HepG2 (cell line): Measurements from ENCODE around the gene CDX1. TPM values are rescaled to one million over a fixed set of nuclear protein-coding genes. Genes with fewer than 3 reads are reported as not detected.

Experiments
- ATAC-seq: fragments of 200-7000 bp; cut with Tn5 transposase; 3 replicates; pipeline ENCODE4 v1.9.1; 2020; ENCODE audit warnings: mild to moderate bottlenecking, moderate library complexity
- BruUV-seq: library from RNA; stranded (reverse); fragments of 400-500 nt; replicated peaks from 2 replicates; lab custom pipeline; 2021; lab: Mats Ljungman, UMichigan
- CTCF ChIA-PET: fragments of 300-600 bp; formaldehyde crosslinking; extraction: SDS; loops from one replicate; lab custom pipeline; 2021; ENCODE audit warnings: low total read pairs, inconsistent platforms, low intra/inter-chr PET ratio; lab: Yijun Ruan, JAX
- POLR2A ChIA-PET: fragments of 350-600 bp; sonication (Branson Sonifier 250); formaldehyde crosslinking; loops from one replicate; lab custom pipeline; 2020; ENCODE audit warnings: antibody characterized with exemption, inconsistent platforms; lab: Yijun Ruan, JAX
- DNase-seq: peaks from one replicate; pipeline ENCODE4 v3.0.0-alpha.2; 2015; ENCODE audit warnings: low spot score
- FAIRE-seq: peaks from 3 replicates; lab custom pipeline; 2011; peaks lifted over from hg19 to GRCh38; lab: Jason Lieb, UNC
- H2AFZ ChIP-seq: one replicate; pipeline ENCODE4 v1.6.1; 2011; ENCODE audit warnings: low read length, inconsistent platforms
- H3K27ac ChIP-seq: fragments of 300-600 bp; 3 replicates; pipeline ENCODE4 v1.8.0; 2011; ENCODE audit warnings: mixed run types, mild to moderate bottlenecking, mixed read lengths, low read length, inconsistent platforms; ENCODE audit not compliant: insufficient read depth; ENCODE audit errors: extremely low read length
- H3K27me3 ChIP-seq, 2 experiments: fragments of 200-600 bp in 1 of 2; 2 replicates in 1 of 2; 3 replicates in 1 of 2; pipeline versions ENCODE4 v1.6.0 to v1.8.0; 2011; ENCODE audit warnings: low read length in 2 of 2, mild to moderate bottlenecking in 2 of 2, moderate library complexity in 2 of 2, inconsistent platforms in 1 of 2; ENCODE audit not compliant: insufficient read depth in 2 of 2, control insufficient read depth in 1 of 2
- H3K36me3 ChIP-seq, 2 experiments: fragments of 200-600 bp in 1 of 2; replicated peaks in 1 of 2; 2 replicates in 1 of 2; 3 replicates in 1 of 2; pipeline versions ENCODE4 v1.5.1 to v1.8.0; 2011; ENCODE audit warnings: low read length in 2 of 2, inconsistent platforms in 1 of 2; ENCODE audit not compliant: insufficient read depth in 2 of 2, control insufficient read depth in 1 of 2
- H3K4me1 ChIP-seq: 2 replicates; pipeline ENCODE4 v1.5.1; 2012; ENCODE audit warnings: low read length, inconsistent platforms; ENCODE audit not compliant: insufficient read depth
- H3K4me2 ChIP-seq: 2 replicates; pipeline ENCODE4 v1.6.0; 2011; ENCODE audit warnings: low read depth, low read length, inconsistent platforms
- H3K4me3 ChIP-seq, 3 experiments: fragments of 200-600 bp in 1 of 3; sonication (generic), shearing (Covaris generic) in 1 of 3; replicated peaks in 1 of 3; 2 replicates each; pipeline ENCODE4 v1.5.1; 2011 to 2016; ENCODE audit warnings: low read length in 3 of 3, inconsistent platforms in 2 of 3, low read depth in 2 of 3, mild to moderate bottlenecking in 2 of 3, control low read depth in 1 of 3, mixed read lengths in 1 of 3; ENCODE audit not compliant: insufficient read depth in 1 of 3
- H3K79me2 ChIP-seq: one replicate; pipeline ENCODE4 v1.6.1; 2011; ENCODE audit warnings: low read length, inconsistent platforms; ENCODE audit not compliant: insufficient read depth
- H3K9ac ChIP-seq: 2 replicates; pipeline ENCODE4 v1.6.0; 2011; ENCODE audit warnings: mild to moderate bottlenecking, low read depth, low read length, inconsistent platforms; ENCODE audit not compliant: insufficient read depth
- H3K9me3 ChIP-seq: 2 replicates; pipeline ENCODE4 v1.5.1; 2012; ENCODE audit warnings: mild to moderate bottlenecking, low read length
- H4K20me1 ChIP-seq: 2 replicates; pipeline ENCODE4 v1.6.0; 2011; ENCODE audit warnings: inconsistent platforms, mild to moderate bottlenecking, low read length, moderate library complexity; ENCODE audit not compliant: insufficient read depth
- GTF3A ChIP-seq: sonication (generic); formaldehyde crosslinking; conservative IDR thresholded peaks from 2 replicates; pipeline ENCODE4 v1.4.0; 2020; ENCODE audit warnings: mild to moderate bottlenecking, missing genetic modification reagents
- NBN ChIP-seq: fragments of 450-650 bp; conservative IDR thresholded peaks from 2 replicates; pipeline ENCODE4 v1.6.1; 2017
- ZNF788 ChIP-seq: sonication (generic); formaldehyde crosslinking; IDR thresholded peaks from 2 replicates; pipeline ENCODE4 v1.5.0; 2020; ENCODE audit warnings: mild to moderate bottlenecking, missing genetic modification reagents, borderline replicate concordance
- WGBS: methylation state at CpG from one replicate; pipeline ENCODE4 v1.1.6; 2017; ENCODE audit warnings: low lambda C conversion rate; 5-methylcytosine and 5-hydroxymethylcytosine counted together
- in situ Hi-C: cut with HindIII; loops from 2 replicates; pipeline ENCODE4 v1.10.0; 2017; ENCODE audit warnings: low pct_unique_long_range_greater_than_20kb; ENCODE audit not compliant: extremely low pct_ligation_motif_present
- intact Hi-C: fragments of 100-400 bp; cut with micrococcal nuclease; formaldehyde crosslinking; loops from one replicate; pipeline ENCODE4 v1.10.0; 2022; ENCODE audit not compliant: unreplicated experiment
- polyA plus RNA-seq, 8 experiments: library from polyadenylated mRNA; depleted of rRNA in 3 of 8; stranded (reverse) in 7 of 8; unstranded in 1 of 8; fragments of >200 nt; fragmentation: Illumina TruSeq in 4 of 8; extraction: Trizol in 4 of 8; gene quantifications; 2 replicates each; pipeline versions ENCODE4 v1.2.1 to v1.2.3, GENCODE V29; 2011 to 2016; ENCODE audit warnings: low read depth in 4 of 8, missing spikeins in 1 of 8, mixed read lengths in 1 of 8; ENCODE audit not compliant: insufficient read depth in 1 of 8
- total RNA-seq, 5 experiments: library from RNA; depleted of rRNA; stranded (reverse); fragments of >200 nt; fragmentation: Illumina TruSeq; extraction: Trizol; gene quantifications; 2 replicates each; pipeline ENCODE4 v1.2.3, GENCODE V29; 2016; ENCODE audit warnings: low read depth in 1 of 5

The CDX1 gene
- total and polyA plus RNA-seq, 2 of the 13 experiments (the other 11 are each of a cell fraction or from before 2014, with no cell fraction given): not detected

DNA sequence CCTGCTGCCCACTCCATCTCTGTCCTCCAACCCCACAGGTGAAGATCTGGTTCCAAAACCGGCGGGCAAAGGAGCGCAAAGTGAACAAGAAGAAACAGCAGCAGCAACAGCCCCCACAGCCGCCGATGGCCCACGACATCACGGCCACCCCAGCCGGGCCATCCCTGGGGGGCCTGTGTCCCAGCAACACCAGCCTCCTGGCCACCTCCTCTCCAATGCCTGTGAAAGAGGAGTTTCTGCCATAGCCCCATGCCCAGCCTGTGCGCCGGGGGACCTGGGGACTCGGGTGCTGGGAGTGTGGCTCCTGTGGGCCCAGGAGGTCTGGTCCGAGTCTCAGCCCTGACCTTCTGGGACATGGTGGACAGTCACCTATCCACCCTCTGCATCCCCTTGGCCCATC lies 16.9 kb downstream of the CDX1 start:
- BruUV-seq: no TSS peak
- Histone ChIP-seq H2AFZ (no peak overlapping the region), H3K9me3 (no peaks in the 10 kb centered on the region), H3K27me3 (peaks cover 4 to 9% of the 10 kb centered on the region in 2 experiments; a peak in 4 of 5 replicates), H3K36me3 (no peaks in the 10 kb centered on the region), H3K27ac (no peak overlapping the region), H3K4me1 (peaks cover 37% of the 10 kb centered on the region), H3K4me2 (no peak overlapping the region), H3K4me3 (no peak overlapping the region), H4K20me1 (no peaks in the 10 kb centered on the region), H3K79me2 (no peaks in the 10 kb centered on the region), H3K9ac (no peak overlapping the region)
- in situ Hi-C loops: no loop called here
- ChIA-PET CTCF (no interaction called here), POLR2A (no interaction called here)
- DNase-seq (no peak), ATAC-seq (no peak), FAIRE-seq (no peak)
- TF ChIP-seq ZNF788 (CRISPR knock-in tag): no peak
- no peak for TF ChIP-seq NBN
- 87% methylated on average over 9 of the region's 12 CpGs for WGBS
- intact Hi-C loops: no loop called here

DNA sequence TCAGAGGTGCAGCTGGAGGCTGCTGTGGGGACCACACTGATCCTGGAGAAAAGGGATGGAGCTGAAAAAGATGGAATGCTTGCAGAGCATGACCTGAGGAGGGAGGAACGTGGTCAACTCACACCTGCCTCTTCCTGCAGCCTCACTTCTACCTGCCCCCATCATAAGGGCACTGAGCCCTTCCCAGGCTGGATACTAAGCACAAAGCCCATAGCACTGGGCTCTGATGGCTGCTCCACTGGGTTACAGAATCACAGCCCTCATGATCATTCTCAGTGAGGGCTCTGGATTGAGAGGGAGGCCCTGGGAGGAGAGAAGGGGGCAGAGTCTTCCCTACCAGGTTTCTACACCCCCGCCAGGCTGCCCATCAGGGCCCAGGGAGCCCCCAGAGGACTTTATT lies 17.4 kb downstream of the CDX1 start:
- H4K20me1 ChIP-seq: no peaks in the 10 kb centered on the region
- intact Hi-C loops (no loop called here), in situ Hi-C loops (no loop called here)
- H3K27ac ChIP-seq: no peak overlapping the region
- H3K4me1 ChIP-seq: peaks cover 37% of the 10 kb centered on the region
- no TSS peak for BruUV-seq
- H3K4me2 ChIP-seq: no peak overlapping the region
- ATAC-seq: no peak
- POLR2A ChIA-PET: no interaction called here
- no peaks in the 10 kb centered on the region for H3K9me3 ChIP-seq
- H3K4me3 ChIP-seq: no peak overlapping the region
- no peak for TF ChIP-seq GTF3A (CRISPR knock-in tag)
- TF ChIP-seq, all 625 proteins: peak for 0
- FAIRE-seq: no peak
- H3K36me3 ChIP-seq: no peaks in the 10 kb centered on the region
- no peak for DNase-seq
- H3K27me3 ChIP-seq: peaks cover 4 to 10% of the 10 kb centered on the region in 2 experiments; a peak in 4 of 5 replicates
- H3K79me2 ChIP-seq: no peaks in the 10 kb centered on the region
- H2AFZ ChIP-seq: no peak overlapping the region
- no peak overlapping the region for H3K9ac ChIP-seq
- 38% methylated on average over 2 of the region's 2 CpGs for WGBS
- CTCF ChIA-PET: no interaction called here
